Measurements from ENCODE around the gene KLF6.
"Not testable (repeated sequence)": the region's sequence is repeated elsewhere in the genome, so short reads cannot be mapped to it uniquely, and the experiment has no call there.

The KLF6 gene

GRCh38 chr10:3737864-3738263 is 47.1 kb downstream of the KLF6 start:
- H3K4me3 ChIP-seq (ENCODE audit: low read depth in 1 of 5, low read length in 5 of 5): no peak overlapping the region
- H3K27ac ChIP-seq (ENCODE audit: low read depth, low read length): no peak overlapping the region
- no peak overlapping the region for H3K9ac ChIP-seq (ENCODE audit: low read length in 5 of 5)
- H3K27me3 ChIP-seq (ENCODE audit: control insufficient read depth in 5 of 5, insufficient read depth in 4 of 5, low read length in 5 of 5): no peaks in the 10 kb centered on the region
- H3K9me3 ChIP-seq (ENCODE audit: control insufficient read depth in 5 of 5, low read length in 5 of 5): no peaks in the 10 kb centered on the region
- H3K36me3 ChIP-seq (ENCODE audit: control insufficient read depth in 5 of 5, insufficient read depth in 5 of 5, low read length in 5 of 5): no peaks in the 10 kb centered on the region
- H3K4me1 ChIP-seq (ENCODE audit: control insufficient read depth in 5 of 5, insufficient read depth in 5 of 5, low read length in 5 of 5): peaks cover 2 to 20% (median 16%) of the 10 kb centered on the region in 5 donors

GRCh38 chr10:3735175-3735574 is 49.8 kb downstream of the KLF6 start:
- Histone ChIP-seq H3K9ac (ENCODE audit: low read length in 5 of 5) (no peak overlapping the region), H3K9me3 (ENCODE audit: control insufficient read depth in 5 of 5, low read length in 5 of 5) (no peaks in the 10 kb centered on the region), H3K27me3 (ENCODE audit: control insufficient read depth in 5 of 5, insufficient read depth in 4 of 5, low read length in 5 of 5) (no peaks in the 10 kb centered on the region), H3K27ac (ENCODE audit: low read depth, low read length) (no peak overlapping the region), H3K36me3 (ENCODE audit: control insufficient read depth in 5 of 5, insufficient read depth in 5 of 5, low read length in 5 of 5) (no peaks in the 10 kb centered on the region), H3K4me1 (ENCODE audit: control insufficient read depth in 5 of 5, insufficient read depth in 5 of 5, low read length in 5 of 5) (peaks cover 0 to 5% (median 2%) of the 10 kb centered on the region in 5 donors), H3K4me3 (ENCODE audit: low read depth in 1 of 5, low read length in 5 of 5) (no peak overlapping the region)

- Histone ChIP-seq H3K4me3 (ENCODE audit: low read depth in 1 of 5, low read length in 5 of 5) (no peak overlapping the region), H3K4me1 (ENCODE audit: control insufficient read depth in 5 of 5, insufficient read depth in 5 of 5, low read length in 5 of 5) (no peaks in the 10 kb centered on the region), H3K9ac (ENCODE audit: low read length in 5 of 5) (no peak overlapping the region), H3K9me3 (ENCODE audit: control insufficient read depth in 5 of 5, low read length in 5 of 5) (no peaks in the 10 kb centered on the region), H3K27ac (ENCODE audit: low read depth, low read length) (no peak overlapping the region), H3K36me3 (ENCODE audit: control insufficient read depth in 5 of 5, insufficient read depth in 5 of 5, low read length in 5 of 5) (no peaks in the 10 kb centered on the region), H3K27me3 (ENCODE audit: control insufficient read depth in 5 of 5, insufficient read depth in 4 of 5, low read length in 5 of 5) (no peaks in the 10 kb centered on the region)
Measured at GRCh38 chr10:3734111-3734510, 50.9 kb downstream of the KLF6 start.

GRCh38 chr10:3732183-3732582 is 52.8 kb downstream of the KLF6 start:
- not testable (repeated sequence) for H3K9ac ChIP-seq (ENCODE audit: low read length in 5 of 5); H3K9me3 ChIP-seq (ENCODE audit: control insufficient read depth in 5 of 5, low read length in 5 of 5); H3K27ac ChIP-seq (ENCODE audit: low read depth, low read length); H3K4me3 ChIP-seq (ENCODE audit: low read depth in 1 of 5, low read length in 5 of 5); H3K36me3 ChIP-seq (ENCODE audit: control insufficient read depth in 5 of 5, insufficient read depth in 5 of 5, low read length in 5 of 5); H3K27me3 ChIP-seq (ENCODE audit: control insufficient read depth in 5 of 5, insufficient read depth in 4 of 5, low read length in 5 of 5); H3K4me1 ChIP-seq (ENCODE audit: control insufficient read depth in 5 of 5, insufficient read depth in 5 of 5, low read length in 5 of 5)

GRCh38 chr10:3729397-3729976 is 55.5 kb downstream of the KLF6 start:
- no peak overlapping the region for H3K4me3 ChIP-seq (ENCODE audit: low read depth in 1 of 5, low read length in 5 of 5)
- no peaks in the 10 kb centered on the region for H3K27me3 ChIP-seq (ENCODE audit: control insufficient read depth in 5 of 5, insufficient read depth in 4 of 5, low read length in 5 of 5)
- no peak overlapping the region for H3K9ac ChIP-seq (ENCODE audit: low read length in 5 of 5)
- no peaks in the 10 kb centered on the region for H3K9me3 ChIP-seq (ENCODE audit: control insufficient read depth in 5 of 5, low read length in 5 of 5)
- H3K27ac ChIP-seq (ENCODE audit: low read depth, low read length): no peak overlapping the region
- H3K36me3 ChIP-seq (ENCODE audit: control insufficient read depth in 5 of 5, insufficient read depth in 5 of 5, low read length in 5 of 5): no peaks in the 10 kb centered on the region
- H3K4me1 ChIP-seq (ENCODE audit: control insufficient read depth in 5 of 5, insufficient read depth in 5 of 5, low read length in 5 of 5): no peaks in the 10 kb centered on the region

GRCh38 chr10:3728563-3728962 is 56.4 kb downstream of the KLF6 start:
- no peaks in the 10 kb centered on the region for H3K9me3 ChIP-seq (ENCODE audit: control insufficient read depth in 5 of 5, low read length in 5 of 5)
- H3K9ac ChIP-seq (ENCODE audit: low read length in 5 of 5): no peak overlapping the region
- no peaks in the 10 kb centered on the region for H3K36me3 ChIP-seq (ENCODE audit: control insufficient read depth in 5 of 5, insufficient read depth in 5 of 5, low read length in 5 of 5)
- no peaks in the 10 kb centered on the region for H3K4me1 ChIP-seq (ENCODE audit: control insufficient read depth in 5 of 5, insufficient read depth in 5 of 5, low read length in 5 of 5)
- H3K27me3 ChIP-seq (ENCODE audit: control insufficient read depth in 5 of 5, insufficient read depth in 4 of 5, low read length in 5 of 5): no peaks in the 10 kb centered on the region
- H3K27ac ChIP-seq (ENCODE audit: low read depth, low read length): no peak overlapping the region
- H3K4me3 ChIP-seq (ENCODE audit: low read depth in 1 of 5, low read length in 5 of 5): no peak overlapping the region

GRCh38 chr10:3727268-3727667 is 57.7 kb downstream of the KLF6 start:
- H3K36me3 ChIP-seq (ENCODE audit: control insufficient read depth in 5 of 5, insufficient read depth in 5 of 5, low read length in 5 of 5): no peaks in the 10 kb centered on the region
- no peaks in the 10 kb centered on the region for H3K27me3 ChIP-seq (ENCODE audit: control insufficient read depth in 5 of 5, insufficient read depth in 4 of 5, low read length in 5 of 5)
- H3K9ac ChIP-seq (ENCODE audit: low read length in 5 of 5): no peak overlapping the region
- H3K4me3 ChIP-seq (ENCODE audit: low read depth in 1 of 5, low read length in 5 of 5): no peak overlapping the region
- no peaks in the 10 kb centered on the region for H3K9me3 ChIP-seq (ENCODE audit: control insufficient read depth in 5 of 5, low read length in 5 of 5)
- H3K4me1 ChIP-seq (ENCODE audit: control insufficient read depth in 5 of 5, insufficient read depth in 5 of 5, low read length in 5 of 5): no peaks in the 10 kb centered on the region
- H3K27ac ChIP-seq (ENCODE audit: low read depth, low read length): no peak overlapping the region

All from subcutaneous abdominal adipose tissue (tissue), 5 donors.